IPS-20b (cell line): Measurements from ENCODE around the gene FUT7.

Experiments
- H3K27ac ChIP-seq: one replicate; pipeline ENCODE4 v1.5.1; 2013; ENCODE audit warnings: low read length
- H3K27me3 ChIP-seq: 2 replicates; pipeline ENCODE4 v1.6.1; 2013; ENCODE audit warnings: mild to moderate bottlenecking, low read length, inconsistent platforms; ENCODE audit not compliant: insufficient read depth
- H3K36me3 ChIP-seq: 2 replicates; pipeline ENCODE4 v1.6.1; 2013; ENCODE audit warnings: low read depth, mild to moderate bottlenecking, inconsistent platforms, low read length, moderate library complexity; ENCODE audit not compliant: insufficient read depth
- H3K4me1 ChIP-seq: 2 replicates; pipeline ENCODE4 v1.6.1; 2013; ENCODE audit warnings: mild to moderate bottlenecking, control low read depth, inconsistent platforms, low read length, moderate library complexity; ENCODE audit not compliant: insufficient read depth
- H3K4me3 ChIP-seq: 2 replicates; pipeline ENCODE4 v1.5.1; 2013; ENCODE audit warnings: mild to moderate bottlenecking, low read length, inconsistent platforms
- H3K9ac ChIP-seq: 2 replicates; pipeline ENCODE4 v1.6.1; 2013; ENCODE audit warnings: low read depth, mild to moderate bottlenecking, inconsistent platforms, low read length, moderate library complexity
- H3K9me3 ChIP-seq: 2 replicates; pipeline ENCODE4 v1.6.1; 2013; ENCODE audit warnings: mild to moderate bottlenecking, low read depth, low read length, inconsistent platforms; ENCODE audit not compliant: insufficient read depth

Gene FUT7

GRCh38 chr9:137016436-137016835 lies 15.5 kb downstream of the FUT7 start:
- H3K9ac ChIP-seq: no peak overlapping the region
- H3K36me3 ChIP-seq: no peaks in the 10 kb centered on the region
- no peaks in the 10 kb centered on the region for H3K4me1 ChIP-seq
- H3K9me3 ChIP-seq: no peaks in the 10 kb centered on the region
- H3K27ac ChIP-seq: no peak overlapping the region
- no peaks in the 10 kb centered on the region for H3K27me3 ChIP-seq
- no peak overlapping the region for H3K4me3 ChIP-seq

- no peaks in the 10 kb centered on the region for H3K4me1 ChIP-seq
- no peak overlapping the region for H3K4me3 ChIP-seq
- no peak overlapping the region for H3K9ac ChIP-seq
- no peaks in the 10 kb centered on the region for H3K27me3 ChIP-seq
- no peaks in the 10 kb centered on the region for H3K36me3 ChIP-seq
- no peaks in the 10 kb centered on the region for H3K9me3 ChIP-seq
- H3K27ac ChIP-seq: no peak overlapping the region
These were observed 15.9 kb downstream of the FUT7 start for GRCh38 chr9:137015976-137016375.

GRCh38 chr9:137015540-137015930 lies 16.4 kb downstream of the FUT7 start:
- Histone ChIP-seq H3K4me3 (no peak overlapping the region), H3K9me3 (no peaks in the 10 kb centered on the region), H3K4me1 (no peaks in the 10 kb centered on the region), H3K27me3 (no peaks in the 10 kb centered on the region), H3K36me3 (no peaks in the 10 kb centered on the region), H3K27ac (no peak overlapping the region), H3K9ac (no peak overlapping the region)

- Histone ChIP-seq H3K4me1 (no peaks in the 10 kb centered on the region), H3K27me3 (no peaks in the 10 kb centered on the region)
These were observed 16.9 kb downstream of the FUT7 start for GRCh38 chr9:137014776-137015539.

GRCh38 chr9:137014166-137014565 lies 17.7 kb downstream of the FUT7 start:
- Histone ChIP-seq H3K4me1 (no peaks in the 10 kb centered on the region), H3K9ac (no peak overlapping the region), H3K36me3 (no peaks in the 10 kb centered on the region), H3K9me3 (no peaks in the 10 kb centered on the region), H3K4me3 (no peak overlapping the region), H3K27ac (no peak overlapping the region), H3K27me3 (no peaks in the 10 kb centered on the region)

More at GRCh38 chr9:137014776-137015539, 16.9 kb downstream of the FUT7 start:
- Histone ChIP-seq H3K36me3 (no peaks in the 10 kb centered on the region), H3K27ac (no peak overlapping the region), H3K9ac (no peak overlapping the region), H3K4me3 (no peak overlapping the region), H3K9me3 (no peaks in the 10 kb centered on the region)

- no peaks in the 10 kb centered on the region for H3K4me1 ChIP-seq
- H3K36me3 ChIP-seq: no peaks in the 10 kb centered on the region
- H3K27me3 ChIP-seq: no peaks in the 10 kb centered on the region
- no peak overlapping the region for H3K4me3 ChIP-seq
- H3K27ac ChIP-seq: no peak overlapping the region
- H3K9ac ChIP-seq: no peak overlapping the region
- H3K9me3 ChIP-seq: no peaks in the 10 kb centered on the region
These were observed 18.3 kb downstream of the FUT7 start for GRCh38 chr9:137013571-137013940.

- no peaks in the 10 kb centered on the region for H3K4me1 ChIP-seq
- no peak overlapping the region for H3K4me3 ChIP-seq
- no peak overlapping the region for H3K27ac ChIP-seq
- H3K36me3 ChIP-seq: no peaks in the 10 kb centered on the region
- H3K9ac ChIP-seq: no peak overlapping the region
- H3K27me3 ChIP-seq: no peaks in the 10 kb centered on the region
- no peaks in the 10 kb centered on the region for H3K9me3 ChIP-seq
These were observed 19.0 kb downstream of the FUT7 start for GRCh38 chr9:137012694-137013570.

- no peaks in the 10 kb centered on the region for H3K9me3 ChIP-seq
- H3K27me3 ChIP-seq: no peaks in the 10 kb centered on the region
- H3K27ac ChIP-seq: no peak overlapping the region
- no peak overlapping the region for H3K4me3 ChIP-seq
- H3K36me3 ChIP-seq: no peaks in the 10 kb centered on the region
- H3K4me1 ChIP-seq: no peaks in the 10 kb centered on the region
- H3K9ac ChIP-seq: no peak overlapping the region
These were observed 19.8 kb downstream of the FUT7 start for GRCh38 chr9:137011907-137012675.

- no peaks in the 10 kb centered on the region for H3K9me3 ChIP-seq
- no peaks in the 10 kb centered on the region for H3K36me3 ChIP-seq
- H3K27me3 ChIP-seq: no peaks in the 10 kb centered on the region
- no peak overlapping the region for H3K27ac ChIP-seq
- H3K4me3 ChIP-seq: no peak overlapping the region
- H3K9ac ChIP-seq: no peak overlapping the region
- H3K4me1 ChIP-seq: no peaks in the 10 kb centered on the region
These were observed 20.7 kb downstream of the FUT7 start for GRCh38 chr9:137011156-137011555.

- Histone ChIP-seq H3K36me3 (no peaks in the 10 kb centered on the region), H3K27me3 (no peaks in the 10 kb centered on the region), H3K9ac (no peak overlapping the region), H3K27ac (no peak overlapping the region), H3K9me3 (no peaks in the 10 kb centered on the region), H3K4me3 (no peak overlapping the region), H3K4me1 (no peaks in the 10 kb centered on the region)
These were observed 21.8 kb downstream of the FUT7 start for GRCh38 chr9:137009938-137010732.

GRCh38 chr9:137009217-137009616 lies 22.7 kb downstream of the FUT7 start:
- H3K27ac ChIP-seq: no peak overlapping the region
- no peaks in the 10 kb centered on the region for H3K9me3 ChIP-seq
- no peaks in the 10 kb centered on the region for H3K36me3 ChIP-seq
- H3K4me1 ChIP-seq: no peaks in the 10 kb centered on the region
- no peak overlapping the region for H3K9ac ChIP-seq
- no peak overlapping the region for H3K4me3 ChIP-seq
- no peaks in the 10 kb centered on the region for H3K27me3 ChIP-seq
